ENCODE data around the gene PNLIPRP2.

- TF ChIP-seq GABPB1 (CRISPR knock-in tag; IDR thresholded peaks at IDR 0.05) = no peak
- TF ChIP-seq ATF1 (CRISPR knock-in tag; IDR thresholded peaks at IDR 0.05) = no peak
- TF ChIP-seq FOXP4 (CRISPR knock-in tag; IDR thresholded peaks at IDR 0.05) = no peak
- no peak for TF ChIP-seq MXD4 (CRISPR knock-in tag; IDR thresholded peaks at IDR 0.05; ENCODE audit: borderline replicate concordance)
- TF ChIP-seq, protein P1, sequence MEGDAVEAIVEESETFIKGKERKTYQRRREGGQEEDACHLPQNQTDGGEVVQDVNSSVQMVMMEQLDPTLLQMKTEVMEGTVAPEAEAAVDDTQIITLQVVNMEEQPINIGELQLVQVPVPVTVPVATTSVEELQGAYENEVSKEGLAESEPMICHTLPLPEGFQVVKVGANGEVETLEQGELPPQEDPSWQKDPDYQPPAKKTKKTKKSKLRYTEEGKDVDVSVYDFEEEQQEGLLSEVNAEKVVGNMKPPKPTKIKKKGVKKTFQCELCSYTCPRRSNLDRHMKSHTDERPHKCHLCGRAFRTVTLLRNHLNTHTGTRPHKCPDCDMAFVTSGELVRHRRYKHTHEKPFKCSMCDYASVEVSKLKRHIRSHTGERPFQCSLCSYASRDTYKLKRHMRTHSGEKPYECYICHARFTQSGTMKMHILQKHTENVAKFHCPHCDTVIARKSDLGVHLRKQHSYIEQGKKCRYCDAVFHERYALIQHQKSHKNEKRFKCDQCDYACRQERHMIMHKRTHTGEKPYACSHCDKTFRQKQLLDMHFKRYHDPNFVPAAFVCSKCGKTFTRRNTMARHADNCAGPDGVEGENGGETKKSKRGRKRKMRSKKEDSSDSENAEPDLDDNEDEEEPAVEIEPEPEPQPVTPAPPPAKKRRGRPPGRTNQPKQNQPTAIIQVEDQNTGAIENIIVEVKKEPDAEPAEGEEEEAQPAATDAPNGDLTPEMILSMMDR (IDR thresholded peaks at IDR 0.05) = no peak
- no peak for TF ChIP-seq ESRRA (CRISPR knock-in tag; IDR thresholded peaks at IDR 0.05; ENCODE audit: borderline replicate concordance)
- no peak for TF ChIP-seq ZNF121 (CRISPR knock-in tag; IDR thresholded peaks at IDR 0.05)
- TF ChIP-seq HMGA2 (CRISPR knock-in tag; IDR thresholded peaks at IDR 0.05) = no peak
- TF ChIP-seq ETV6 (CRISPR knock-in tag; IDR thresholded peaks at IDR 0.05) = no peak
Observed at GRCh38 chr10:116694243-116694926, 73.6 kb downstream of the PNLIPRP2 start.
